ENCODE measurements around the gene DRD2.
"Not testable (repeated sequence)": the region's sequence is repeated elsewhere in the genome, so short reads cannot be mapped to it uniquely, and the experiment has no call there.

DRD2 gene

GRCh38 chr11:113475160-113475761 is at the start of gene DRD2:
DRD2 (minus strand) TSS chr11:113475398; CDS start chr11:113424651, 50,747 bp downstream.
- DNase-seq, result no peak

GRCh38 chr11:113523906-113524305 is 48.7 kb upstream of the DRD2 start:
- not testable (repeated sequence) for DNase-seq

- no peak for DNase-seq
Observed at GRCh38 chr11:113521737-113522517, 46.7 kb upstream of the DRD2 start.

- DNase-seq, result no peak
Observed at GRCh38 chr11:113519989-113520613, 44.9 kb upstream of the DRD2 start.

- no peak for DNase-seq
Observed at GRCh38 chr11:113518716-113519495, 43.7 kb upstream of the DRD2 start.

- DNase-seq, result no peak
Observed at GRCh38 chr11:113517361-113517760, 42.2 kb upstream of the DRD2 start.

- DNase-seq, result no peak
Observed at GRCh38 chr11:113514856-113515255, 39.7 kb upstream of the DRD2 start.

GRCh38 chr11:113507341-113507740 is 32.1 kb upstream of the DRD2 start:
- no peak for DNase-seq

GRCh38 chr11:113506893-113507292 is 31.7 kb upstream of the DRD2 start:
- no peak for DNase-seq

- no peak for DNase-seq
Observed at GRCh38 chr11:113506461-113506860, 31.3 kb upstream of the DRD2 start.

- no peak for DNase-seq
Observed at GRCh38 chr11:113505541-113506375, 30.6 kb upstream of the DRD2 start.

- DNase-seq, result no peak
Observed at GRCh38 chr11:113505046-113505445, 29.8 kb upstream of the DRD2 start.

- no peak for DNase-seq
Observed at GRCh38 chr11:113504586-113504985, 29.4 kb upstream of the DRD2 start.

GRCh38 chr11:113504071-113504470 is 28.9 kb upstream of the DRD2 start:
- DNase-seq, result no peak

GRCh38 chr11:113497066-113497910 is 22.1 kb upstream of the DRD2 start:
- DNase-seq, result no peak

- no peak for DNase-seq
Observed at GRCh38 chr11:113496026-113496651, 20.9 kb upstream of the DRD2 start.

- DNase-seq, result no peak
Observed at GRCh38 chr11:113494021-113494420, 18.8 kb upstream of the DRD2 start.

GRCh38 chr11:113493206-113493605 is 18.0 kb upstream of the DRD2 start:
- no peak for DNase-seq

GRCh38 chr11:113488931-113489351 is 13.7 kb upstream of the DRD2 start:
- DNase-seq, result no peak

- no peak for DNase-seq
Observed at GRCh38 chr11:113487622-113488021, 12.4 kb upstream of the DRD2 start.

- no peak for DNase-seq
Observed at GRCh38 chr11:113484223-113484622, 9.0 kb upstream of the DRD2 start.
